NCI-H748 treated with DMSO at 0.1 percent for 48 hours (cell line): ENCODE measurements around the gene BANF2.
"Not testable (repeated sequence)": the region's sequence is repeated elsewhere in the genome, so short reads cannot be mapped to it uniquely, and the experiment has no call there.

ENCODE experiments used
- DNase-seq: peaks from one replicate; lab custom pipeline; 2025; lab: John Stamatoyannopoulos, UW

The BANF2 gene

GRCh38 chr20:17699931-17700351, at the start of gene BANF2:
Gene BANF2 (plus strand): TSS chr20:17699966. CDS start chr20:17725026, 25,060 bp downstream.
- DNase-seq = no peak

DNA sequence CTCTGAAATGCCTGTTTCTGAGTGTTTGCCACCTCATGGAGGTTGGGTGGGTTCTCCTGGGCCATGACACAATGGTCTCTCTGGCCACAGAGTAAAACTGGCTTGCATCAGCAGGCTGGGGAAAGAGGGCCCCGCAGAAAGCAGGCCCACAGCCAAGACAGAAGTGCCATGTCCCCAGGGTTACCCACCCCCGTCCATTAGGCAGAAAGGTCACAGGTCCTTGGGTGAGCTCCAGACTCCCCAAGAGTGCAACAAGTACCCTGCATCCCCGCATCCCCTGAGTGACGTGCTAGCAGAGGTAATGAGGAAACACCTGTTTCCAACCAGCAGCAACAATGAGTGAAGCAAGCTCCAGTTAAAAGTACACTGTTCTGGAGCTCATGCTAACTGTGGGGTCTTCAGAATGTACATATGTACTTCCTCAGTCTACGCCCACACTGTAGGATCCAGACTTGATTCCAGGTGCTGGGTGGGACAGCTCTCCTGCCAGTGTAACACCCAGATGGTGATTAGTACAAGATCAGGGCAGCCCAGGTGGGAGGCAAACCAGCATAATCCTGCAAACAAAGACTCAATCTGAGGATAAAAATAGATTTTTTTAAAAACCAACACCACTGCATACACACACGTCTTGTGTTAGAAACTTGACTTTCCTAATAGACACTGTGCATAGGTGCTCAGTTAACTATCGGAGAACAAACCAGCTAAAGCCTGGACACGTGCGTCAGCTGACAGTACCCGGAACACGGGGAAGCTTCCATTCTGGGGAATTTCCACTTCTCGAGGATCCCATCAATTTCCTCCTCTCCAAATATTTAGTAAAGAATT, 49.3 kb upstream of the BANF2 start:
- no peak for DNase-seq

- DNase-seq = no peak
Measured at GRCh38 chr20:17651129-17651759, 48.5 kb upstream of the BANF2 start.

GRCh38 chr20:17651760-17652388, 47.9 kb upstream of the BANF2 start:
- DNase-seq = no peak

DNA sequence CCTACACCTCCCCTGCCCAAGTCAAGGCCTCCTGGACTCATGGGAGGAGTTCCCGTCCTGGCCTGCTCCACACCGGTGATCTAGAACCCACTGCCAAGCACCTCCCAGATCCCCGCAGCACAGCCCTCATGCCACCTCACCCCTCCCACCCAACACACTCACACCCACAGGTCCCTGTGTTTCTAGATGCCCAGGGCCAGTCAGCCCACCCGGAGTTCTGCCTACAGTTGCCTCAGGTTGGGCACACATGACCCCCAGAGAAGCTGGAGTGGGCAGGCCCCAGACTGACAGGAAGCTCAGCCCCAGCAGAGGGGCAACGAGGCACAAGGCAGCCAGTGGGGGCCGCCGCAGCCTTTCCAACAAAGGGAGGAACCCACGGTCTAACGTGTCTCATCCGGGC, 47.4 kb upstream of the BANF2 start:
- DNase-seq = no peak

- no peak for DNase-seq
Measured at GRCh38 chr20:17653835-17654648, 45.7 kb upstream of the BANF2 start.

GRCh38 chr20:17654649-17655285, 45.0 kb upstream of the BANF2 start:
- DNase-seq = no peak

DNA sequence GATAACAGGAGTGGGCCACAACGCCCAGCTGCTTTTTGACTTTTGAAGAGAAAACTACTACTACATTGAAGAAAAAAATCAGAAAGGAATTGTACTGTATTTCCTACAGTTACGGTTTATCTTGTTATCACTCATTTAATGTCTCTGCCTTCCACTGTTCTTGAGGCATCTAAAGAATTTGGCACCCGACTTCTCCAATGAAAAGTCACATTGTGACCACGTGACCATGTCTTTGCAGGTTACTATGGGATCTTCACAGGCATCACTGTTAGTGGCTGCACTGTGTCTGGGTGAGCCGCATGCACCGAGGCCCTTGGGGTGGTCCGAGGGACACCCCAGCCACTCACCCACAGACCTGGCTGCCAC, 44.5 kb upstream of the BANF2 start:
- DNase-seq = no peak

DNA sequence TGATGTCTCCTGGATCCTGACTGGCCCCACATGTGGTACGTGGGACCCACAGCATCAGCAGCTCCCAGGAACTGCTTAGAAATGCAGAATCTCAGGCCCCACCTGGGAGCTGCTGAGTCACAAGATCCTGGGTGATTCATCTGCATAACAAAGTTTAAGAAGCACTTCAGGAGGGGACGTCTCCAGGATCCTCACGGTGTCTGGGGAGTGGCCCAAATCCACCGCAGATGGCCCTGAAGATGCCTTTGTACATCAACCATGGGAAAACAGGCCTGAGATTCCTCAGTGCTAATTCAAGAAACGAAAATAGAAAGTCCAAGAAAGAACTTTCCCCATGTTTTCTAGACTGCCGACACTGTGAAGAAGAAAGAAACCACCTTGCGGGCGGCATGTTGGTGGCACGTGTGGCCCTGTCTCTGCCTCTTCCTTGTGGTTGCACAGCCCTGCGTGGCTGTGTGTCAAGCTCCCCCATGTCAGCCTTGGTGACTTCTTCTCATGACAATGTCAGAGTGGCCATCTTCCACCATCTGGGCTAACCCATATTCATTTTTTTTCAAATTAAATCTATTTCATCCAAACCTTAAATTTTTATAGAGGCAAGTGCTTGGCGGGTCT, 43.8 kb upstream of the BANF2 start:
- DNase-seq = no peak

DNA sequence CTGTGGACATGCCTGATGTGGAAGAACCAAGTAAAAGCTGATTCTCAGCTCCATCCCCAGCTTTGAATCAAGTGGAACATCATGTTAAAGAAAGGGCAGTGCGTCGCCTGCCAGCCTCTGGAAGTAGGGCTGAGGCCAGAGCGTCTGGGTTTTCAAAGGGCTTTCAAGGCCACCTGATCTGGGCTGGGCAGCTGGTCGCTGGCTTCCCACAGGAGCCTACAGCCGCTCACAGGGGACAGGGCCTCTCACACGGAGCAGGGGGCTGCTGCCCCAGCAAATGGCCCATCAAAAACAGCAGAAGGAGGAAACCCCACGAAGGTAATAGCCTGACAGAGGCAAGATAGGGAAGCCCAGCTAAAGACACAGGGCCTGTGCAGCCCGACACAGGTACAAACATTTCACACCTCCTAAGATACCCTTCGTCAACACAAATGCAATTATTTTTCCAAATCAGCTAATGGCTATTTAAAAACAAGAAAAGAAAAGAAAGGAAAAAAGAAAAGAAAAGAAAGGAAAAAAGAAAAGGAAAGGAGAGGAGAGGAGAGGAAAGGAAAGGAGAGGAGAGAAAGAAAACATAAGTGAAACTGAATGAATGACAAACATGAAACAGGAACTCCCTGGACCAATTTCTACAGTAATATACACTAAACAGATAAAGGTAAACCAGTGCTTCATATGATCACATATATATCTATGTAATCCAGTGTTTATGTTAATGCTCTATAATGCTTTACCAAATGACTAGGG, 42.5 kb upstream of the BANF2 start:
- DNase-seq = no peak

DNA sequence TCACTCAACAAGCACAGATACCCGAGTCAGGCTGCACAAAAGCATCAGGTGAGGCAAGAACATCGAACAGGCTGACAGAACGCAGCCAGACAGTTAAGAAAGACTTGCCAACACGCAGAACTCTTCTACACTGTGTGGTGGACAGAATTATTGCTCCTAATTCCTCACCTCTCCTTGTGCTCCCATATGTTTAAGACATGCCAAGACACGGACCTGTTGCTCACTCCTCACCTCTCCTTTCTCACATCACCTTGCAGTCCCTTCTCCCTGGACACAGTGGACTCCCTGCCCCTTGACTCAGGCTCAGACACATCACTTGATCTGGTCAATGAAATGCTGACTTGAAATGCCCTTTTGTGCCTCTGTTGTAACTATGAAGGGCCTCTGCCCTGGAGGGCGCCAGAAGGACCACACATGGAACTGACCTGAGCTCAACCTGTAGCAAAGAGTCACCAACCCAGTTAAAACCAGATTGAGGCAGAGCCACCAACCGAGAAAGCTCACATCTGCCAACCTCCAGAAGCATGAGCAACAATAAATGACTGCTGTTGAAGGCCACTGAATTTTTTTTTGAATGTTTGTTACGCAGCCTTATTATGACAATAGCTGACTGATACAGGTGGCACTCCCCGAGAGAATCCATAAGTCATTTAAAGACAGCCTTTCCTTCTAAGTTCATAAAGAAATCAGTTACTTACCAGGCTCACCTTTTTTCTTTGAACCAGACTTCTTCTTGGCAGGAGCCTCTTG, 41.7 kb upstream of the BANF2 start:
- no peak for DNase-seq

GRCh38 chr20:17658648-17658993, 41.1 kb upstream of the BANF2 start:
- DNase-seq = no peak

GRCh38 chr20:17659344-17659743, 40.4 kb upstream of the BANF2 start:
- DNase-seq = not testable (repeated sequence)

DNA sequence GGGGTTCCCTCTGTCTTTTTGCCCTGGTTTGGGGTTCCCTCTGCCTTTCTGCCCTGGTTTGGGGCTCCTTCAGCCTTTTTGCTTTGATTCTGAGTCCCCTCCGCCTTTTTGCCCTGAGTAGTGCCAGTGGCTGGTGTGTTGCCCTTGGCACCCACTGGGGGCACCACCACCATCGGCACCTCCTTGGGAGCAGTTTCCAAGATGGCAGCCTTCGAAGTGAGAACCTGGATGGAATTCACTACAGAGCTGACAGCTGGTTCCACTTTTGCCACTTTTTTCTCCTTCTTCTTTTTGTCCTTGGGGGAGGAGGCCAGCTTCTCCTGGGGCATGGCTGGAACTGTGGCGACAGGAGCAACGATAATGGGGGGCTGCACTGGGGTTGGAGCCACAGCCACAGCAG, 40.0 kb upstream of the BANF2 start:
- no peak for DNase-seq

GRCh38 chr20:17660667-17661066, 39.1 kb upstream of the BANF2 start:
- no peak for DNase-seq

GRCh38 chr20:17661121-17661744, 38.5 kb upstream of the BANF2 start:
- DNase-seq = no peak

- no peak for DNase-seq
Measured at GRCh38 chr20:17662333-17663039, 37.3 kb upstream of the BANF2 start.

DNA sequence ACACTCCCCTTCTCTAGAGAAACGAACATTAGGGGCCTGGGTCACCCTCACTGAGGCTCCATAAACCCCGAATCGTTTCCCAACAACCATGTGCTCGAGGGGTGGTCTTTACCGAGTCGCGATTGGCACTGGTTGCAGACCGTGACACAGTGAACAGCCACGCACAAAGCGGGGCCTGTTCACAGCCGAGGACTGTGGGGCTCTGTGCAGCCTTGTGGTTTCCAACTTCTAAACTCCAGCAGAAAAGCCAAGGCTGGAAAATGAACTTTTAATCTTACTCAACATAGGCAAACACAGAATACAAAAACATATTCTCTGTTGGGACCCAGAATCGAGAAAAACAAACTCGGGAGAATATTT, 36.7 kb upstream of the BANF2 start:
- no peak for DNase-seq

DNA sequence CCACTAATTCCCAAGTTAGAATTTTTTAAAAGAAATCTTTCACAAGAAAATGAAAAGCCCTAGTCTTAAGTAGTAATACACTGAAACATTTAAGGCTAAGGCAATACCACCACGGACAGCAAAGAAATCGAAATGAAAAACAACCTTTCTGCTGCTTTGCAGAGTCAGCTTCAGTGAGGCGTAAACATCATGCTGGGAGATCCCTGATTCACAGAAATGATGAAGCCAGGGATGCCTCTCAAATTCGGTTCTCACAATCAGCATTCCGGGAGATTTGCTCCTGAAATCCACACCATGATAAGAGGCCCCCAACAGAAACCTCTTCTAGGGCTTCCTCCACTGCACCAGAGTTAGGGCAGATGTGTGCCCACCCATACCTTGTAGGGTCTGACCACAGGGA, 36.3 kb upstream of the BANF2 start:
- no peak for DNase-seq
